ENCODE data around the gene SLC27A6. TPM values are rescaled to one million over a fixed set of nuclear protein-coding genes. Genes with fewer than 3 reads are reported as not detected.

The SLC27A6 gene
- total and polyA plus RNA-seq, 2 donors (not counting 1 experiment from before 2014, with no cell fraction given): not detected

DNA sequence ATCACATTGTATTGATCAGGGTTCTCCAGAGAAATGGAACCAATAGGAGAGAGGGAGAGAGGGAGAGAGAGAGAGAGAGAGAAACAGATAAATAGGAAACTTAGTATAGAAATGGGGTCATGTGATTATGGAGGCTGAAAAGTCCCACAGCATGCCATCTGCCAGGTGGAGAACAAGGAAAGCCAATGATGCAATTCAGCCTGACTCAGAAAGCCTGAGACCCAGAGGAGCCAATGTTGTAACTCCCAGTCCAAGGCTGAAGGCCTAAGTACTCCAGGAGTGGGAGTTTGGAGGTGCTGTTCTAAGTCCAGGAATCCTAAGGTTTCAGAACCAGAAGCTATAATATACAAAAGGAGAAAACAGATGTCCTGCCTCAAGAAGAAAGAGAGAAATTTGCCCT lies 80.9 kb downstream of the SLC27A6 start:
- Histone ChIP-seq H3K27me3 (replicated peaks in 1 of 4; ENCODE audit: control extremely low read depth in 1 of 4, control insufficient read depth in 3 of 4, insufficient read depth in 4 of 4, low read length in 3 of 4) (no peaks in the 10 kb centered on the region), H3K27ac (ENCODE audit: low read length in 2 of 2) (no peak overlapping the region), H3K4me2 (replicated peaks; ENCODE audit: low read depth, low read length, poor library complexity, severe bottlenecking) (no peak overlapping the region), H3K79me2 (ENCODE audit: control insufficient read depth, insufficient read depth, low read length) (no peaks in the 10 kb centered on the region), H2AFZ (ENCODE audit: insufficient read depth, low read depth, low read length, poor library complexity, severe bottlenecking) (no peak overlapping the region), H3K36me3 (replicated peaks in 1 of 2; ENCODE audit: control extremely low read depth in 1 of 2, control insufficient read depth in 1 of 2, extremely low read depth in 1 of 2, insufficient read depth in 2 of 2, low read length in 1 of 2) (no peaks in the 10 kb centered on the region), H3K9me3 (ENCODE audit: control extremely low read depth in 1 of 3, control insufficient read depth in 2 of 3, insufficient read depth in 1 of 3, low read length in 2 of 3) (peaks cover 0 to 12% (median 5%) of the 10 kb centered on the region in 3 donors), H3K4me1 (ENCODE audit: control insufficient read depth in 2 of 2, insufficient read depth in 2 of 2, low read length in 2 of 2) (no peaks in the 10 kb centered on the region), H4K20me1 (ENCODE audit: control insufficient read depth, insufficient read depth, low read length, poor library complexity, severe bottlenecking) (no peaks in the 10 kb centered on the region), H3K4me3 (ENCODE audit: control extremely low read depth in 1 of 5, extremely low read depth in 1 of 5, insufficient read depth in 1 of 5, low read depth in 2 of 5, low read length in 4 of 5) (no peak overlapping the region), H3K9ac (ENCODE audit: low read length) (no peak overlapping the region)
- no peak for DNase-seq
- Mint-ChIP-seq H3K9me3 (ENCODE audit: insufficient read depth) (peaks cover 3% of the 10 kb centered on the region), H3K27ac (no peak overlapping the region), H3K4me3 (no peak overlapping the region), H3K27me3 (peaks cover under 1% of the 10 kb centered on the region), H3K4me1 (no peaks in the 10 kb centered on the region)
- intact Hi-C loops (cut with micrococcal nuclease): no loop called here
- POLR2A ChIA-PET: no interaction called here
- ATAC-seq (ENCODE audit: low read depth): no peak
- CTCF ChIA-PET: no interaction called here
- TF ChIP-seq EZH2 (IDR thresholded peaks at IDR 0.05; ENCODE audit: borderline replicate concordance, insufficient read depth, low read depth, low read length, poor library complexity, severe bottlenecking): no peak
- TF ChIP-seq, protein P1, sequence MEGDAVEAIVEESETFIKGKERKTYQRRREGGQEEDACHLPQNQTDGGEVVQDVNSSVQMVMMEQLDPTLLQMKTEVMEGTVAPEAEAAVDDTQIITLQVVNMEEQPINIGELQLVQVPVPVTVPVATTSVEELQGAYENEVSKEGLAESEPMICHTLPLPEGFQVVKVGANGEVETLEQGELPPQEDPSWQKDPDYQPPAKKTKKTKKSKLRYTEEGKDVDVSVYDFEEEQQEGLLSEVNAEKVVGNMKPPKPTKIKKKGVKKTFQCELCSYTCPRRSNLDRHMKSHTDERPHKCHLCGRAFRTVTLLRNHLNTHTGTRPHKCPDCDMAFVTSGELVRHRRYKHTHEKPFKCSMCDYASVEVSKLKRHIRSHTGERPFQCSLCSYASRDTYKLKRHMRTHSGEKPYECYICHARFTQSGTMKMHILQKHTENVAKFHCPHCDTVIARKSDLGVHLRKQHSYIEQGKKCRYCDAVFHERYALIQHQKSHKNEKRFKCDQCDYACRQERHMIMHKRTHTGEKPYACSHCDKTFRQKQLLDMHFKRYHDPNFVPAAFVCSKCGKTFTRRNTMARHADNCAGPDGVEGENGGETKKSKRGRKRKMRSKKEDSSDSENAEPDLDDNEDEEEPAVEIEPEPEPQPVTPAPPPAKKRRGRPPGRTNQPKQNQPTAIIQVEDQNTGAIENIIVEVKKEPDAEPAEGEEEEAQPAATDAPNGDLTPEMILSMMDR (IDR thresholded peaks at IDR 0.05): no peak

DNA sequence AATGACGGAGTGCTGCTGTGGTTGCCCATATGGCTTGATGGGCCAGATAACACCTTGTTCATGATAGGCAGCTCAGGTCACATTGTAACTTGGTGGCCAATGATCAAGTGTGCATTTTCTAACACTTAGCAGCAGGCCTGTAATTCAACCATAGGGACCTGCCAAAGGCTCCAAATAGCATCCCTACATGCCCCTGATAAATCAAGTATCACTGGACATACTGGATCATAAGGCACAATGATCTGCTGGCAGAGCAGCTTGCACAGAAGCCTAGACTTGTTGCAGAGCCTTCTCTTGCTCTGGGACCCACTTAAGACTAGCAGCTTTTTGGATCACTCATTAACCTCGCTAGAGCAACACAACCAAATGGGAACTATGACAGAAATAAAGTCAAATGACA lies 83.2 kb downstream of the SLC27A6 start:
- no peaks in the 10 kb centered on the region for H3K4me1 Mint-ChIP-seq
- peaks cover 3% of the 10 kb centered on the region for H3K27me3 Mint-ChIP-seq
- no peak overlapping the region for H3K27ac ChIP-seq (ENCODE audit: low read length in 2 of 2)
- no peak for ATAC-seq (ENCODE audit: low read depth)
- ChIA-PET POLR2A (no interaction called here), CTCF (no interaction called here)
- H3K9me3 ChIP-seq (ENCODE audit: control extremely low read depth in 1 of 3, control insufficient read depth in 2 of 3, insufficient read depth in 1 of 3, low read length in 2 of 3): peaks cover 0 to 6% (median 5%) of the 10 kb centered on the region in 3 donors
- H3K9ac ChIP-seq (ENCODE audit: low read length): no peak overlapping the region
- no peaks in the 10 kb centered on the region for H4K20me1 ChIP-seq (ENCODE audit: control insufficient read depth, insufficient read depth, low read length, poor library complexity, severe bottlenecking)
- no peak overlapping the region for H3K27ac Mint-ChIP-seq
- no peak overlapping the region for H2AFZ ChIP-seq (ENCODE audit: insufficient read depth, low read depth, low read length, poor library complexity, severe bottlenecking)
- no peak overlapping the region for H3K4me3 ChIP-seq (ENCODE audit: control extremely low read depth in 1 of 5, extremely low read depth in 1 of 5, insufficient read depth in 1 of 5, low read depth in 2 of 5, low read length in 4 of 5)
- no peaks in the 10 kb centered on the region for H3K27me3 ChIP-seq (replicated peaks in 1 of 4; ENCODE audit: control extremely low read depth in 1 of 4, control insufficient read depth in 3 of 4, insufficient read depth in 4 of 4, low read length in 3 of 4)
- no peaks in the 10 kb centered on the region for H3K4me1 ChIP-seq (ENCODE audit: control insufficient read depth in 2 of 2, insufficient read depth in 2 of 2, low read length in 2 of 2)
- no peak overlapping the region for H3K4me3 Mint-ChIP-seq
- H3K9me3 Mint-ChIP-seq (ENCODE audit: insufficient read depth): no peaks in the 10 kb centered on the region
- no peak overlapping the region for H3K4me2 ChIP-seq (replicated peaks; ENCODE audit: low read depth, low read length, poor library complexity, severe bottlenecking)
- TF ChIP-seq, protein P1 (IDR thresholded peaks at IDR 0.05): no peak
- no peak for TF ChIP-seq EZH2 (IDR thresholded peaks at IDR 0.05; ENCODE audit: borderline replicate concordance, insufficient read depth, low read depth, low read length, poor library complexity, severe bottlenecking)
- no peaks in the 10 kb centered on the region for H3K79me2 ChIP-seq (ENCODE audit: control insufficient read depth, insufficient read depth, low read length)
- no CpG with 5 or more reads among the region's 2 CpGs for WGBS (ENCODE audit: insufficient coverage)
- intact Hi-C loops (cut with micrococcal nuclease): no loop called here
- no peaks in the 10 kb centered on the region for H3K36me3 ChIP-seq (replicated peaks in 1 of 2; ENCODE audit: control extremely low read depth in 1 of 2, control insufficient read depth in 1 of 2, extremely low read depth in 1 of 2, insufficient read depth in 2 of 2, low read length in 1 of 2)
- no peak for DNase-seq
